Jurkat, Clone E6-1 (cell line): ENCODE data around the gene HDAC4.

Source experiments
- DNase-seq: peaks from one replicate; pipeline ENCODE4 v3.0.0-alpha.2; 2011; ENCODE audit warnings: low read depth, low spot score
- H3K4me3 ChIP-seq: 2 replicates; pipeline ENCODE4 v1.5.1; 2011; ENCODE audit warnings: mild to moderate bottlenecking, low read length, control low read depth, moderate library complexity

Gene HDAC4

DNA sequence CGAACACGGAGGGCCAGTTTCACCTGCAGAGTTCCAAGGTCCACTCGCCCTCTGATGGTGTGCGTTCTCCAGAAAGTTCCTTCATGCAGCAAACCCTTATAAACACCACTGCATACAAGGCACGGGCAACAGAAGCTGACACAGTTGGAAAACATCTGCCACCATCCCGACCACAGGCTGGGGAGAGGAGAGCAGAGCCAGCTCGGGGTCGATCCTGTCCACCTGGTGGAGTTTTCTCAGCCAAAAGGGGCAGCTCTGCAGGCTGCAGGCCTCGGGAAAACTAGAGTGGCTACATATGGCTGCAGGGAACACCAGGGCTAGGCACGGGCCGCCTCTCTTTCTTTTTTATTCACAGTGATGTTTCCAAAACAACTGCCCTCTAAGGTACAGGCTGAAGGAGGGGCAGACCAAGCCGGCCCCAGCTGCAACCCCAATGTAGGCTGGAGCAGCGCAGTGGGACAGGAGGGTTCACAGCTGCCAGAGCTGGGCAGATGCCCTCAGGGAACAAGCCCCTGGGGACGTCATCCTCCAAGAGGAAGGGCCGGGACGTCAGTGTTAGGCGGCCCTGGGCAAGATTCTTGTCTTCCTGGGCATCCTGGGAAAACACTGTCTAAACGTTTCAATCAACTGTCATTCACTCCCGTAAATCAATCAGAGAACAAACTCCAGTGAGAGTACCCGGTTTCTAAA lies 278.3 kb downstream of the HDAC4 start:
- DNase-seq: no peak
- H3K4me3 ChIP-seq: no peak overlapping the region

DNA sequence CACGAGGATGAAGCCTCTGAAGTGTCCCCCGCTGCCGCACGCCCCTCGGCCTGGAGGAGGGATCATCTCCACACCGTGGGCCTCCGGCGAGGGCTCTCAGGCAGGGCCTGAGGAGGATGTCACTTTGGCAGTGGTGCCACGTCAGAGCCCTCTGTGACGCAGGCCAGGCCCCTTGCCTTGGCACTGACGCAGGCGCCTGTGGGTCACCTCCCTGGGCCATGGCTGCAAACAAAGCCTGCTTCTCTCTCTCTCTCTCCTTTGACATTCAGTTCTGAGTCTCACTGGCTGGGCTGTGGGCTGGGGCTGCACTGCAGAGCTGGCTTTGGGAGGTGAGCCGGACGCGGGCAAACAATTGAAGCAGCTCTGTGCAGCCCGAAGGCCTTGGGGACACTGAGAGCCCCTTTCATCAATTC lies 279.2 kb downstream of the HDAC4 start:
- no peak overlapping the region for H3K4me3 ChIP-seq
- no peak for DNase-seq

DNA sequence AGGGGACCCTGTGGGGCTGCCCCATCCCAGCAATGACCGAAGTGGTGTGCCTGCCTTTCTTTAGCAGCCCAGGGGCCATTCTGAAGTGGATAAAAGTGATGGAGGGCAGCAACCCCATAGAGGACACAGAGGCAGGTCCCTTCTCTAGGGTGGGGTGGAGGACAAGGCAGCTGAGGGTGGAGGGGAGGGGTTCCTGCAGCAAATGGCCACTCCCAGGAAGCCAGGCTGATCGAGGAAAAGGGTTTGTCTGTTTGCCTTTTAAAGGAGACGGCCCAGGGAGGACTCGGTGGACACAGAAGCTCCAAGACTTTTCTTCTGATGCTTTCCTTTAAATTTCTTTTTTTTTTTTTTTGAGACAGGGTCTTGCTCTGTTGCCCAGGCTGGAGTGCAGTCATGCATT lies 280.2 kb downstream of the HDAC4 start:
- no peak for DNase-seq
- no peak overlapping the region for H3K4me3 ChIP-seq

DNA sequence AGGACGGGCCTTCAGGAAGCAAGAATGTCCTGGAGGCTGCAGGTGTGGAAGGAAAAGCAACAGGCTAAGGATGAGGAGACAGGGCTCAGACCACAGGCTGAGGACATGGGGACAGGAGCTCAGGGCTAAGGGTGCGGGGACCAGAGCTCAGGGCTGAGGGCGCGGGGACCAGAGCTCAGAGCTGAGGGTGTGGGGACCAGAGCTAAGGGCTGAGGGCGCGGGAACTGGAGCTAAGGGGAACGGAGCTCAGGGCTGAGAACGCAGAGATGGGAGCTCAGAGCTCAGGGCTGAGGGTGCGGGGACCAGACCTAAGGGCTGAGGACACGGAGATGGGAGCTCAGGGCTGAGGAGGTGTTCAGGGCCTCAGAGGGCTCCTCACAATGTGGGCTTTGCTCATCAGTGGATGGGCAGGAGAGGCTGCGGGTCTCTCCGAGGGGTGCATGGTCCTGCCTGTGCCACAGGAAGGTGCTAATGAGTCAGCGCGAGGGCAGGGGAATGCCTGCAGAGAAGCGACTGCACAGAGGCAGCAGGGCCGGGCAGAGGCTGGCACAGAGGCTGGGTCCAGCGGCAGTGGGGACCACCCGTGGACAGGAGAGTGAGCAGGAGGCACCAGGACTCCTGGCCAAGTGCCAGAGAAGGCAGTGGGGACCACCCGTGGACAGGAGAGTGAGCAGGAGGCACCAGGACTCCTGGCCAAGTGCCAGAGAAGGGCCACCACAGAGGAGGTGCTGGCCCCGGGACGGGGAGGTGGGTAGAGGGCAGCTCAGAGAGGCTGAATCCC lies 281.3 kb downstream of the HDAC4 start:
- DNase-seq: no peak
- H3K4me3 ChIP-seq: no peak overlapping the region

DNA sequence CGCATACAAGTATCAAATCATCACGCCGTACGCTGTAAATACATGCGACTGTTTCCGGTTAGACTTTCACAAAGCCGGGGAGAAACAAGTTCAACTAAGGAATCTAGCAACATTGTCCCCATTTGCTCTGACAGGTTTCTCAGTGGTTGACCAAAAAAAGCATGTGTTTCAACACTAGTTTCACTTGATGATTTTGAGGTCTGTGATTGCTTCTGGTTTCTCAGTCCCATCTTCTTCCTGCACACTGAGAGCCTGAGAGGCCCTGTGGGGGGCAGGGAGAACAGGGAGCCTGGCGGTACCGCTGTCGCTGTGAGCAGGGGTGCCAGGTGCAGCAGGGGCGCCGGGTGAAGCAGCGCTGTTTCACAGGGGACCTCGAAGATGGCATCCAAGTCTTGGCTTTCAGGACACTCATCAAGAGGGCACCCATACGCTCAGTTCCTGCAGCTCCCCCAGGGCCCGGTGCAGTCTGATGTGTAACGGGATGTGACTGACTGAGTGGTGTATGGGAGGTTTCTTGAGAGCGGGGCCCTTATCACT lies 282.1 kb downstream of the HDAC4 start:
- DNase-seq: peak; percentile 12

DNA sequence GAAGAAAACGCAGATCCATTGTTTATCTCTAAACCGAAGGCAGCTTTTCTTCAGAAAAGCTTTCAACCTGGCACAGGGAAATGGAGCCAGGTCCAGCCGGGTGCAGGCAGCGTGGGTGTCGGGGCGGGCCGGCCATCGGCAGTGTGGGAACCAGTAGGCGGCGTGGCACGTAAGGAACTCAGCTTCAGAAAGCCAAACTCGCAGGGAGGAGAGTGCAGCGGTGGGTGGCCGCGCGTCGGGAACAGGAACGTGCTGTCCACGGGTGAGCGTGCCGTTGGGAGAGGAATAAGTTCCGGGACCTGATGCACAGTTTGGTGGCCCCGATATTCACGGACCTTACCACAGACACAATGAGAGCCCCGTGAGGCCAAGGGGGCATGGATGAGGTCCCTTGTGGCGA lies 282.6 kb downstream of the HDAC4 start:
- no peak overlapping the region for H3K4me3 ChIP-seq
- DNase-seq: no peak

More for the DNA sequence above, 282.1 kb downstream of the HDAC4 start:
- no peak overlapping the region for H3K4me3 ChIP-seq

DNA sequence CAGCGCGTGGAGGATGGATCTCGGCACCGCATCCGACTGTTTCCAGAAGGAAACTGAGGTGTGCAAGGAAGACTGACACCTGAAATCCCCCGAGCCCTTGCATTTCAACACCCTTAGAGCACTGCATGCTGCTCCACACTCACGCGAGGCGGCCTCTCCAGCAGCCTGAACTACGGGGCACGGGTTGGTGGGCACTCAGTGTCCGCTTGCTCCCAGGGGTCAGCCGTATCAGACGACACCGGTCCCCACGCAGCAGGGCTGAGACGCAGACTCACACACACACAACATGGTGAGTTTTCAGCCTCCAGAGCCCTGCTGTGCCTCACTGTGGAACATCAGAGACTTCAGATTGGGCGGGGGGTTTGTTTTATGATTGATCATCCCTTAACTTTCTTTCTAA lies 283.0 kb downstream of the HDAC4 start:
- no peak overlapping the region for H3K4me3 ChIP-seq
- no peak for DNase-seq

DNA sequence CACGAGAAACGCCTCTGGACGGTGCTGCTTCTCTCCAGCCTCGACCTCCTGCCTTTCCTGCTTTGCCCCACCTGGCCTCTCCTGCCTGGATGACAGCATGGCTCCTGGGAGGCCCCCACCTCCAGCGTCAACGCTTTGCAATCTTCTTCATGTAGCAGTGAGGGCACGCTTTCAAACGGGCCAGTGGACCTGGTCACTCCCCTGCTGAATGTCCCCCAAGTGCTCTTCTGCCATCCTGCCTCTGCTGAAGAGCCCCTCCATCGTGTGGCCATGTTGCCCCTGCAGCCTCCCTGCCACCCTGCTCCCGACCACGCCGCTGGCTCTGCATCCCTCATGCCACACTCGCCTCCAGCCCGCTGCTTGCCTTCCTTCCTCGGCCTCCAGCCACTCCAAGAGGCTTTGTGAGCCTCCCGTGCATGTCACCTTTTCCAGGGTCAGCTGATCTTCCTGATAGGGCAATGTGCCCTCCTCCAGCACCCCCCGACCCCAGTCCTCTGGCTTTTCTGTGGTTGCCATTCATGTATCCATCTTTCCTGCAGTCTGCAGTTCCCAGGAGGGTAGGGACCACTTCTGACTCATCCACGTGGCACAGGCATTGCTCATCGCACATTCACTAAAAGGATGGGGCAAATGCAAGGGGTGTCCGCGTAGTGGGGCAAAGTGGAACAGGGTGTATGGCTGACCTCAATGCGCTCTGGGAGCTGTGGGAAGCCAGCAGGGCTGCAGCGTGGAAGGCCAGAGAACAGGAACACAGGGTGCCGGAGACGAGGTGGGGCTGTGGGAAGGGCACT lies 284.2 kb downstream of the HDAC4 start:
- no peak overlapping the region for H3K4me3 ChIP-seq

DNA sequence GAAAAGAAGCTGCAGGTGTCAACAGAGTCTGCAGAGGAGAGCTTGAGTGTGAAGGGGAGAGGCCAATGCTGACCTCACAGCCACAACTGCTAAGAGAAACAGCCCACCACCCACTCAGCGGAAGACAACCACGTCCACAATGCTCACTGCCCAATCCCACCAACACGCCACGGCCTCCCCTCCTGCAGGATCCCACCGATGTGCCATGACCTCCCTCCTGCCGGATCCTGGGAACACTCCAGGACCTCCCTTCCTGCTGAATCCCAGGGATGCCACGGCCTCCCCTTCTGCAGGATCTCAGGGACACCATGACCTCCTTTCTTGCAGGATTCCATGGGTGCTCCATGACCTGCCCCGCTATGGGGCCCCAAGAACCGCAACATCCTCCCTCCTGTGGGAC lies 285.2 kb downstream of the HDAC4 start:
- no peak for DNase-seq
- no peak overlapping the region for H3K4me3 ChIP-seq

More for the DNA sequence above, 284.2 kb downstream of the HDAC4 start:
- DNase-seq: no peak

DNA sequence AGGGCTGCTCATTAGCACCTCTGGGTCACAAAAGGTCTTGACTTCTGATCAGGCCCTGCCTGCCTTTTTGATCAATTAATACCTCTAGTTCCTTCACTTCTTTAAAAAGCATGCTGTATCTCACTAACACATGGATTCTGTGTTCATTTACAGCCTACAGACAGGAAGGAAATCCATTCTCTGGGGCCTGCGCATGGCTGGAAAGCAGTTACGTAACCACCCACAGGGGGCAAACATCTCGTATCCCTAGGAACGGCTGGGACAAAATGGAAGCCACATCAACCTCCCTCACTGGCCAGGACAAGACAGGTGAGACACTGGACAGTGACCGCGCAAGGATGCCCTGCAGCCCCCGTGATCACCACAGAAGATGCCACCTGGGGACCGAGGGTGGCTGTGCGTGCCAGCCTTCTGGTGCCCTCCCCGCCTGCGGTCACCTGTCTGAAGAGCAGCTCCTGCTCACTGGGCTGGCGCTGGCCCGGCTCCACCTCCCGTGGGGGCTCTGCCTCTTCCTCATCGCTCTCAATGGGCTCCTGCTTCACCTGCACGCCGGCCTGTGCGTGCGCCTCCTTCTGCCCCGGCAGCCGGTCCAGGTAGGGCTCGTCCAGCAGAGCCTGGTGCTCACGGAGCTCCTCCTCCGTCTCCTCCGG lies 286.1 kb downstream of the HDAC4 start:
- DNase-seq: no peak
- no peak overlapping the region for H3K4me3 ChIP-seq

DNA sequence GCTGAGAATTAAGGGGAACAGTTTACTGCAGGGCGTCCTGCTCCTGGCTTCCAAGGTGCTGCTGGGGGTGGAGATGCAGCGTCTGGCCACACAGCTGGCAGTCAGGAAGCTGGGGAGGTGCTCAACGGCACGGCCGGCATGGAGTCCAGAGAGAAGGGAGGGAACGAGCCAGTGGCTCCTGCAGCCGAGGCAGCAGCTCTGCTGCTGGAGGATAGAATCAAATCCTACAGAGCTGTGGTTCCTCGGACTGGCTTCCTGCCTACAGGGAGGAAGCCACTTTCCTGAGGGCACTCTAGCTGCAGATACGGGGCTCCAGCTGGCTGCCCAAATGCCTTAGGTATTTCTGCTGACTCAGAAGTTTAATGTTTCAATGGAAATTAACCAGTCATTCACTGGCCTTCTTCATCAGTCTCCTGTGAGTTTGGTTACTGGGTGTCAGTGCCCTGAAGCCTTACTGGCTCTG lies 286.7 kb downstream of the HDAC4 start:
- no peak for DNase-seq
- no peak overlapping the region for H3K4me3 ChIP-seq

DNA sequence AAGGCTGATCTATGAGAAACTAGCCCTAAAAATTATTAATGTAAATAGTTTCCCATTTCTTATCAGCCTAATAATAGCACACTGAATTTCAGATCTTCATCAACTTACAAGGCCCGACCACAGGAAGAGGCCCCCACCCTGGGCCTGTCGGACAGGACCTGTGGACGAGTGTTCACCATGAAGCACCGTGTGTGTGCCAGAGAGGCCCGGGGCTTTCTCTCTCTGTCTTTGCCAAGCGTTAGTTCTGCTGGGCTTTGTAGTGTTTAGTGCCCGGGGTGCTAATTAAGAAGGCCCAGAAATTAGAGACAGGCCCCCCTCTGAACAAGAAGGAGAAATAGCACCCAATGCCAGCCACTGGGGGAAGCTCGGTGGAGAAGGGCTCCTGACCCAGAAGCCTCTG lies 287.2 kb downstream of the HDAC4 start:
- no peak overlapping the region for H3K4me3 ChIP-seq
- DNase-seq: no peak

DNA sequence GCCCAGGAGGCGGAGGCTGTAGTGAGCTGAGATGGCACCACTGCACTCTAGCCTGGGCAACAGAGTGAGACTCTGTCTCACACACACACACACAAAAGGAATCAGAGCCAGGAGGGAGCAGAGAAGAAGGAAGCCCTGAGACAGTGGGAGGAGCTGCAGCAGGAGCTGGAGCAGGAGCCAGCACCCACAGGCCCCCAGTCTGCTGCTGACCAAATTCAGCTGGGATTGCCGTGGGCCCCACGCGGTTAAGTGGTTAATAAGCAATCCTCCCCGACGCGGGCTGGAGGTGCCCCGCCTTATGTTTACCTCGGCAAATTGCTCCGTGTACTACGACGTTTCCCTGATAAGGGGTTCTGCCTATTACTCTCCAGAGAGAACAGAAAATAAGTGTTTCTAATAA lies 287.6 kb downstream of the HDAC4 start:
- no peak for DNase-seq
- no peak overlapping the region for H3K4me3 ChIP-seq

DNA sequence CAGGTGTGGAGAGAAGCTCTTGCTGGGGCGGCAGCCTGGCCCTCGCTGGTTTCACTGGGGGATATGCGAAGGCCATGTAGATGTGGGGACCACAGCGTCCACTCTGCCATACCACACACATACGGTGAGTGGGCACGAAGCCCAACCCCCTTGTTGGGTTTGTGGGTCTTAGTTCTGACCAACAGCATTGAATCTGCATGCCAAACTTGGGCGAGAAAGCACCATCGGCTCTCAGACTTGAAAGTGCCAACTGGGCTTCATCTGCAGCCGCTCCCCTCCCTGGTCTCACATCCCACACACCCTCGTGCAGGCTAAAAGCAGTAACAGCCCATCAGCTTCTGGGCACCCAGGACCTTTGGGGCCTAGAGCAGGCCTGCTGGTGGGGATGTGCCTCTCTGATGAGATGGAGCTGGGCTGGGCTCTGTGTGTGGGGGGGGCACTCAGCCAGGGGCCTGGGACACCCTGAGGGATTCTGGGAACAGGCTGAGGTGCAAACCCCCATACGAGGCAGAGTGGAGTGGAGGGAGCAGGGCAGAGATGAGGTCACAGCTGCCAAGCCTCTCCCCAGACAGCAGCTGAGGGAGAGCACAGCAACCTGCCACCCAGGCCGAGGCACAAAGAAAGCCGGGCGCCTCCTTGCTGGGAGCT lies 288.6 kb downstream of the HDAC4 start:
- DNase-seq: no peak
- no peak overlapping the region for H3K4me3 ChIP-seq

DNA sequence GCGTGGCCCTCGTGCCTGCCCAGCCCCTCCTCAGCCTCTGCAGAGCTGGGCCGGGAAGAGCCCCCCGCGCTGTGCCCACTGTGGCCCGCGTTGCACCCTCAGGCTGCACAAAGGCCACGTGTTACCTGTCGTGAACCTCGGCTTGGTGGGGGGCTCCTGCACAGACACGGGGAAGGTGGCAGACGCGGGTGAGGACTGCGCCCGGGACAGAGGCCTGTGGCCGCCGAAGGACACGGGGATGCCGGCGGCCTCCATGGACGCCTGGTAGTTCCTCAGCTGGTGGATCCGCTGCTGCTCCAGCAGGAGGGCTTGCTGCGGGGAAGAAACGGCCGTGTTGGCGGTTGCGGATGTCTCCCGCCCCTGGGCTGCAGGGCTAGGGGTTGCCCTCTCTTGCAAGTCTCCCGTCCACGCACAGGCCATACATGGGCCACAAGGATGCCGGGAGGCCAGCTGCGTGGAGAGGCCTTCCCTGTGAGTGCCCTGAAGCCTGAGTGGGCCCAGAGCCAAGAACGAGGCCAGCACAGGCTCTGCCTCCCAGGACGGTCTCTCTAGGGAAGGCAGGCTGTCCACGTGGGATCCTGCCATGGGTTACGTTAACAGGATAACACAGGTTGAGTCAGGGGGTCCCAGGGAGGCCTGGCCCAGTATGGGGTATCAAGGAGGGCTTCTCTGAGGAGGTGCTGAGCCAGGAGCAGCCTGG lies 289.3 kb downstream of the HDAC4 start:
- DNase-seq: no peak
- H3K4me3 ChIP-seq: no peak overlapping the region

DNA sequence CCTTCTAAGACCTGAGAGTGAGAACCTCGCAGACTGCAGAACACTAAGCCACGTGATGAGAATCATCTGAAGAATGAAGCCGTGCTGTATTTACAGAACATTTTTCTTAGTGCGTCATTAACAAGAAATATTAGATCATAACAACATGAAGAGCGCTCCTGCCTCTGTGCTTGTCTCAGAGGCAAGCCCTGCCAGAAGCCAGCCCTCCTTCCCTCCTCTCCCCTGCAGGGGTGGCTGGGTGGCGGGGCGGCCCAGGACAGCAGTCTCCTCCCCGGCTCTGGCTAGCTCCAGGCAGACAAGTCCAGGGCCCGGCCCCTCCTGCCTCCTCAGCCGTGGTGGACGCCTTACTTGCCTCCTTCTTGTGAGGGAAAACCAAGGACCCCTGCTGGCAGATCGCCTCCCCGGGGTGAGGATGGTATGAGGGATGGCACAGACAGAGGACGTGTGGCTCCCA lies 290.2 kb downstream of the HDAC4 start:
- no peak for DNase-seq
- no peak overlapping the region for H3K4me3 ChIP-seq

DNA sequence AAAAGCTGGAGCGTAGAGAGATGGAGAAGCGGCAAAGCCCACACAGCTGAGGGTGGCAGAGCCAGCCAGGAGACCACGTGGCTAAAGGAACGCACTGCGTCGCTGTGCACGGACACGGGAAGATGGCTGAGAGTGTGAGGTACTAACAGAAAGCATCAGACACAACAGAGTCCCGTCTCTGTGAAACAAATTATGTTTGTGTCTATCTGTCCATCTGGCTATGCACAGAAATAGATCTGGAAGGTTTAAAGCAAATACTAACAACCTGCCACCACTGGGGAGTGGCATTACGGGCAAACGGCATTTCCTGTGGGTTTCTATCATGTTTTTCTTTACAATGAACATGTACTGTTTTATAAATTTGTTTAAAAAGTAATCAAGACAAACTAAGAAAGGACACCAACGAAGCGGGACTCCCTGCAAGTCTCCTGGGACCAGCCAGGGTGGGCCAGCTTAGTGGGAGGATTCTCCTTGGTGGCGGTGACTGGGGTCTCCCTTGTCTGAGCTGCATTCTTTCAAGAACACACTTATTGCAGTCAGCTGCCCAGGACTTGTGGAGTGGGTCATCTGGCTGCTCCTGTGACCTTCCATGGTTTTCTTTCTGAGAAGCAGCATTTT lies 290.8 kb downstream of the HDAC4 start:
- DNase-seq: no peak
- no peak overlapping the region for H3K4me3 ChIP-seq
